Common myeloid progenitor, CD34-positive (primary cell): ENCODE data around the gene STN1.

Experiments used
- CTCF ChIA-PET: fragments of 350-600 bp; sonication (Branson Sonifier 250); formaldehyde crosslinking; loops from one replicate; lab custom pipeline; 2021; ENCODE audit warnings: antibody characterized with exemption; lab: Charles Lee
- POLR2A ChIA-PET: fragments of 350-600 bp; sonication (Branson Sonifier 250); formaldehyde crosslinking; loops from one replicate; lab custom pipeline; 2021; ENCODE audit warnings: antibody characterized with exemption; lab: Charles Lee
- DNase-seq, 3 donors: peaks; one replicate each; pipeline versions ENCODE4 v3.0.0 to v3.0.0-alpha.2; 2013
- H3K27ac ChIP-seq, 2 experiments: 1 replicate in 1 of 2; 2 replicates in 1 of 2; pipeline ENCODE4 v1.7.0; 2013; ENCODE audit warnings: inconsistent platforms in 2 of 2, low read length in 2 of 2, mild to moderate bottlenecking in 2 of 2, low read depth in 1 of 2, moderate library complexity in 1 of 2; ENCODE audit not compliant: severe bottlenecking in 2 of 2, insufficient read depth in 1 of 2, poor library complexity in 1 of 2
- H3K27me3 ChIP-seq, 5 experiments: replicated peaks in 2 of 5; 1 replicate in 3 of 5; 2 replicates in 2 of 5; pipeline versions ENCODE4 v1.6.1 to v1.7.0; 2013; ENCODE audit warnings: low read length in 4 of 5, mild to moderate bottlenecking in 2 of 5, moderate library complexity in 2 of 5, inconsistent platforms in 1 of 5; ENCODE audit not compliant: insufficient read depth in 5 of 5, control insufficient read depth in 4 of 5
- H3K36me3 ChIP-seq, 4 experiments: 1 replicate in 2 of 4; 2 replicates in 2 of 4; pipeline versions ENCODE4 v1.6.1 to v1.7.0; 2013; ENCODE audit warnings: low read length in 3 of 4, control low read depth in 1 of 4, mild to moderate bottlenecking in 1 of 4; ENCODE audit not compliant: control insufficient read depth in 4 of 4, insufficient read depth in 4 of 4
- H3K4me1 ChIP-seq, 4 experiments: 1 replicate in 3 of 4; 2 replicates in 1 of 4; pipeline versions ENCODE4 v1.6.1 to v1.7.1; 2013; ENCODE audit warnings: low read length in 3 of 4, mild to moderate bottlenecking in 3 of 4, control low read depth in 1 of 4, inconsistent platforms in 1 of 4, moderate library complexity in 1 of 4; ENCODE audit not compliant: control insufficient read depth in 4 of 4, insufficient read depth in 4 of 4; ENCODE audit errors: control extremely low read depth in 1 of 4
- H3K4me3 ChIP-seq, 7 experiments: 1 replicate in 4 of 7; 2 replicates in 3 of 7; pipeline versions ENCODE4 v1.5.1 to v1.7.0; 2013; ENCODE audit warnings: mild to moderate bottlenecking in 7 of 7, low read length in 6 of 7, moderate library complexity in 6 of 7, inconsistent platforms in 2 of 7, low read depth in 2 of 7, control low read depth in 1 of 7; ENCODE audit not compliant: insufficient read depth in 4 of 7, control insufficient read depth in 1 of 7; ENCODE audit errors: extremely low read depth in 1 of 7
- H3K9me3 ChIP-seq, 5 experiments: 1 replicate in 4 of 5; 2 replicates in 1 of 5; pipeline versions ENCODE4 v1.6.1 to v1.7.1; 2013; ENCODE audit warnings: low read length in 4 of 5, mild to moderate bottlenecking in 2 of 5, inconsistent platforms in 1 of 5, low read depth in 1 of 5, moderate library complexity in 1 of 5; ENCODE audit not compliant: control insufficient read depth in 4 of 5, insufficient read depth in 2 of 5; ENCODE audit errors: control extremely low read depth in 1 of 5
- WGBS: methylation state at CpG from one replicate; pipeline ENCODE4 v1.1.5; 2013; ENCODE audit not compliant: insufficient coverage; 5-methylcytosine and 5-hydroxymethylcytosine counted together

STN1 gene

DNA sequence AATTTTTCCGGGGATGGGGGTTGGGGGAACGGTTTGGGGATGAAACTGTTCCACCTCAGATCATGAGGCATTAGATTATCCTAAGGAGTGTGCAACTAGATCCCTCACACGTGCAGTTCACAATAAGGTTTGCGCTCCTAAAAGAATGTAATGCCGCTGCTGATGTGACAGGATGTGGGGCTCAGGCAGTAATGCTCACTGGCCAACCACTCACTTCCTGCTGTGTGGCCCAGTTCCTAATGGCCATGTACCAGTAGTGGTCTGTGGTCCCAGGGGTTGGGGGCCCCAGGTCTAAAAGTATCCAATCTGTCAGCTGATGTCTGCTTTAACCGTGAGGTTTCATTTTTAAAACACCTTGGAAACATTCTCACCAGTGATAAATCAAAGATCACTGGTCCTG lies 2.2 kb downstream of the STN1 start:
- H3K27ac ChIP-seq, result peak overlapping the region; percentile 78 to 90
- peak overlapping the region in 6 of 7 experiments; percentile 39 to 97 (median 75) for H3K4me3 ChIP-seq
- peaks cover 2 to 20% (median 4%) of the 10 kb centered on the region in 4 experiments for H3K36me3 ChIP-seq
- ChIA-PET POLR2A (no interaction called here), CTCF (interaction anchor here (1.2 to 2.0 kb wide), 2 partner anchors 14 to 26 kb away, joined by 4 to 7 read pairs; no protein-coding TSS in a partner anchor)
- 5% methylated on average over 3 of the region's 6 CpGs for WGBS
- peaks cover 0 to 6% (median 0%) of the 10 kb centered on the region in 5 experiments for H3K9me3 ChIP-seq
- peak in 2 of 3 donors; percentile 62 to 71 for DNase-seq
- H3K27me3 ChIP-seq, result no peaks in the 10 kb centered on the region
- H3K4me1 ChIP-seq, result peaks cover 34 to 74% (median 59%) of the 10 kb centered on the region in 4 experiments

DNA sequence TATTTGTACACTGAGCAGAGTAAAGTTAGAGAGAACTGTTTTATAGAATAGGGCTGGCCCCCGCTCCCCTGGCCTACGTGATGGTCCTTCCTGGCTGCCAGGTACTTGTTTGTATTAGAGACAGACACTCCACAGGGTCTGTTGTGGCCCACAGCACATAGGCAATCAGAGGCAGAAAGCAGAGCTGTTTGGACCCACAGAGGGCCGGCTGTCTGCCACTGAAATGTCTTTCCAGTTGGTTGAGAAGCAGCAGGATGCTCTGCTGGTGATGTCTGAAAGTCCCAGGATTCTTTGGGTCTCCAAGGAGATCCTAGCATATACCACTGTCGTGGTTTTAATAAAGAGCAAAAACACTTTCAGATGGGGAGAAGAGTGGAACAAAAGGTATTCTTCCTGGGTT lies 5.2 kb downstream of the STN1 start:
- peaks cover 52 to 86% (median 70%) of the 10 kb centered on the region in 4 experiments for H3K4me1 ChIP-seq

DNA sequence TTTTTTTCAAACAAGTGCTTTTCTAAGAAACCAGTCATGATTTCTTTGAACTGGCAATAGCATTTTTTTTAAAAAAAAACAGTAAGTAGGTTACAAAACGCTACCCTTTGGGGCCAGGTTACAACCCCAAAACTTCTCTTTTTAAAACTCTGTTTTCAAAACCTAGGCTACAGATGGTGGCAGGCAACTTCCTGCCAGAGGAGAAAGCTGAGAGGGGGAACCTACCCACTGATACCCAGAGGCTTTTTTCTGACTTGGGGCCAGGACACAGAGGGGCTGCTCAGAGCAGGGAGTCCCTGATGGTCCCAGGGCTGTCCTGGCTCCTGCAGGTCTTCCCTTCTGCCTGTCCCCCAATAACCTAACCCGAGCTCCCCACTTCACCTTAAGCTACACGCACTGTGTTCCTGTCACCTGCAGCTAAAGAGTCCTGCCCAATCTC lies 6.9 kb downstream of the STN1 start:
- Histone ChIP-seq H3K27ac (peak overlapping the region; percentile 48 to 75), H3K9me3 (peaks cover 0 to 6% (median 0%) of the 10 kb centered on the region in 5 experiments), H3K4me1 (peaks cover 42 to 83% (median 66%) of the 10 kb centered on the region in 4 experiments), H3K4me3 (peak overlapping the region in 6 of 7 experiments; percentile 13 to 65 (median 50)), H3K36me3 (peaks cover 2 to 20% (median 6%) of the 10 kb centered on the region in 4 experiments), H3K27me3 (no peaks in the 10 kb centered on the region)
- peak; percentile 52 to 90 (median 88) for DNase-seq
- CTCF ChIA-PET, result interaction anchor here (0.6 to 3.5 kb wide), 6 partner anchors 10 to 181 kb away, joined by 3 to 16 read pairs (median 5); no protein-coding TSS in a partner anchor
- WGBS, result 0% methylated on average over 2 of the region's 3 CpGs
- POLR2A ChIA-PET, result interaction anchor here (0.7 kb wide), 1 partner anchor 56 kb away, joined by 5 read pairs; the partner anchor contains the start of gene SLK

More for the DNA sequence above, 5.2 kb downstream of the STN1 start:
- Histone ChIP-seq H3K27me3 (no peaks in the 10 kb centered on the region), H3K4me3 (peak overlapping the region in 2 of 7 experiments; percentile 8 to 23), H3K36me3 (peaks cover 2 to 20% (median 6%) of the 10 kb centered on the region in 4 experiments), H3K27ac (peak overlapping the region; percentile 12 to 35), H3K9me3 (peaks cover 0 to 6% (median 0%) of the 10 kb centered on the region in 5 experiments)
- CTCF ChIA-PET, result interaction anchor here (1.0 to 1.5 kb wide), 3 partner anchors 8 to 68 kb away, joined by 3 to 4 read pairs (median 3); no protein-coding TSS in a partner anchor
- POLR2A ChIA-PET, result no interaction called here
- DNase-seq, result no peak
- 92% methylated on average over 4 of the region's 4 CpGs for WGBS

DNA sequence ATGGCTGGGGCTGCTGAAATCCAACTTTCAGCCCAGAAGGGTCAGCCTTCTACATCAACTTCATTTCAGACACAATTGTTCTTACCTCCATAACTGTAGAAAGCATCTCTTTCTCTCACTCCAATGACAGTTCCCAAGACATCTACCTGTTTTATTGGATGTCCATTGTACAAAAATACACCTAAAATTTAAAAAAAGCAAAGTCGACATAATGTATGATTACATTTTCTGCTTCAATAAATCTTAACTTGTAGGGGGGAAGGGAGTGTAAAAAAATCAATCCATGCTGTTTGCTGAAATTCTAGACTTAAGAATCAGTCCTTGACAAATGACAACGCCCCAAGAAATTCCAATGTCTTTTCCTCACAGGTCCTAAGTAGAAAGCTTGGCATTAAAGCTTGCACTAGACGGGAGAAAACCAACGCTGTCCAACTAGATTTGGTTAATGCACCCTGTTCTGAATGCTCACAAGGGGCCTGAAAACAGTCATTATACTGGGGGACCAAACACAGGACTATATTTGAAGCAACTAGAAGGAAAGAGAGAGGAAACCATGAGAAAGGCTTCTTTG lies 7.5 kb downstream of the STN1 start:
- POLR2A ChIA-PET, result no interaction called here
- CTCF ChIA-PET, result interaction anchor here (0.6 to 3.5 kb wide), 5 partner anchors 10 to 182 kb away, joined by 3 to 16 read pairs (median 6); no protein-coding TSS in a partner anchor
- peaks cover 2 to 20% (median 6%) of the 10 kb centered on the region in 4 experiments for H3K36me3 ChIP-seq
- no peak for DNase-seq
- peaks cover 0 to 6% (median 0%) of the 10 kb centered on the region in 5 experiments for H3K9me3 ChIP-seq
- 0% methylated on average over 3 of the region's 4 CpGs for WGBS
- no peaks in the 10 kb centered on the region for H3K27me3 ChIP-seq
- H3K4me1 ChIP-seq, result peaks cover 39 to 82% (median 63%) of the 10 kb centered on the region in 4 experiments
- H3K27ac ChIP-seq, result peak overlapping the region; percentile 48 to 75
- peak overlapping the region in 6 of 7 experiments; percentile 13 to 65 (median 50) for H3K4me3 ChIP-seq

DNA sequence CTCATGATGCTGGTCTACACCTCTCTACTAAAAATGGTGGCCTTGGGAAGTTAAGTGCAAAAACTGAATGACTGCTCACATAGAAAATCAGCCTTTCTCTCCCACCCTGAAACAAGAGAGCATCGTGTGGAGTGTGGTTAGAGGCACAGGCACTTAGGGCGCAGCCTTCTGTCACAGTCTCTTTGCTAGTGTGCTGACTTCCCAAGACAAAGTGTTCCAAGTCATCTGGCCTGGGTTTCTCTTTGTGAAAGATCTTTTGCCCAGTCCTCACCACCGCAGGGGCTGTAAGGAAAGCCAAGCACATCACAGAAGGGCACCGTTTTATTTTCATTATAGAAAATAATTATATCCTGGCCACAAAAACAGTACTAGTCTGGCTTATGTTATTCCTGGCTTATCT lies 12.5 kb downstream of the STN1 start:
- Histone ChIP-seq H3K4me3 (peak overlapping the region in 1 of 7 experiments; percentile 19), H3K36me3 (peaks cover 2 to 38% (median 12%) of the 10 kb centered on the region in 4 experiments), H3K27me3 (no peaks in the 10 kb centered on the region), H3K9me3 (no peaks in the 10 kb centered on the region), H3K4me1 (peaks cover 21 to 64% (median 36%) of the 10 kb centered on the region in 4 experiments), H3K27ac (peak overlapping the region in 1 of 2 experiments; percentile 28)
- ChIA-PET POLR2A (no interaction called here), CTCF (no interaction called here)
- WGBS, result 60% methylated on average over 2 of the region's 4 CpGs
- no peak for DNase-seq

DNA sequence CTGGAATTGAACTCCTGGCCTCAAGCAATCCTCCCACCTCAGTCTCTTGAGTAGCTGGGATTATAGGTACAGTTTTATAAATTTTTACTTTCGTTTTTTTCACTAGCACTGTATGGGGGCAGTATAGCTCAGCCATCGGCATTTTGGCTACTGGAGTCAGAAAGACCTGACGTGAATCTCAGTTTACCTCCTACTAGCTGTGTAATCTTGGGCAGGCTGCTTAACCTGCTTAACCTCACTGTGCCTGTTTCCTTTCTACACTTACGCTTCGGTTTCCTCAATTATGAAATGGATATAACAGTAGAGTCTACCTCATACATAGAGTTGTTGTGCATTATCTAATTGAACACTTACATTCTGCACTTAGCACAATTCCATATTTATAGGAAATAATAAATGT lies 16.7 kb downstream of the STN1 start:
- H3K27ac ChIP-seq, result peak overlapping the region in 1 of 2 experiments; percentile 60

More for the DNA sequence above, 16.7 kb downstream of the STN1 start:
- POLR2A ChIA-PET, result no interaction called here
- H3K4me1 ChIP-seq, result peaks cover 0 to 26% (median 6%) of the 10 kb centered on the region in 4 experiments
- H3K27me3 ChIP-seq, result no peaks in the 10 kb centered on the region
- peaks cover 12 to 75% (median 40%) of the 10 kb centered on the region in 4 experiments for H3K36me3 ChIP-seq
- WGBS, result 10% methylated on average over 2 of the region's 5 CpGs
- peak in 2 of 3 donors; percentile 28 to 33 for DNase-seq
- H3K9me3 ChIP-seq, result no peaks in the 10 kb centered on the region
- peak overlapping the region in 4 of 7 experiments; percentile 20 to 61 (median 38) for H3K4me3 ChIP-seq
- CTCF ChIA-PET, result interaction anchor here (0.8 to 5.6 kb wide), 9 partner anchors 11 to 238 kb away, joined by 3 to 39 read pairs (median 5); no protein-coding TSS in a partner anchor
